ENCODE measurements around the gene CLASRP. TPM values are rescaled to one million over a fixed set of nuclear protein-coding genes. Genes with fewer than 3 reads are reported as not detected.

Gene CLASRP
- polyA plus RNA-seq, 2 of the 4 experiments (the other 2 are of a cell fraction), result 39.0 to 86.4 TPM

GRCh38 chr19:45045671-45046353 lies 7.0 kb downstream of the CLASRP start (continued):
- TF ChIP-seq CHD4 (IDR thresholded peaks at IDR 0.05; ENCODE audit: borderline replicate concordance), result no peak
- TF ChIP-seq RFX5 (IDR thresholded peaks at IDR 0.05), result no peak
- TF ChIP-seq TP53 (CRISPR knock-in tag; IDR thresholded peaks at IDR 0.05), result no peak
- no peak for TF ChIP-seq CBX8 (IDR thresholded peaks at IDR 0.05)
- TF ChIP-seq GATA3 (IDR thresholded peaks at IDR 0.05; ENCODE audit: borderline replicate concordance), result no peak

DNA sequence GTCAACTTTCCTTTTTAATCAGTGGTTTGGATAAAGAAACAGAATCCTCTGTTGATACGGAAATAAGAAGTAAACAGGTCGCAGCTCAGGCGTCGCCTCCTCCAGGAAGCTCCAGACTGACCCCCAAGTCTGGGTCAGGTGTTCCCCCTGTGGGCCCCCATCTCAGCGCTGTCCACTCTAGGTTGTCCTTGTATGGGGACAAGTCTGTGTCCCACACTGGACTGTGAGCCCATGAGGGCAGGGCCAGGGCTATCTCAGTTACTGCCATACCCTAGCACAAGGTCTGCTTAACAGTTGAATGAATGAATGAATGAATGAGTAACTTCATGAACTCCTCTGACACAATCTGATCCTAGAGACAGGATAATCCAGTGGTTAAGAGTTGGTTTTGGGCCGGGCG lies 7.5 kb downstream of the CLASRP start:
- FAIRE-seq (no peak), ATAC-seq (0 out of 6 replicates have a peak, but pooled peaks of 1 of the 2 experiments have one; percentile 11), DNase-seq (ENCODE audit: low read depth in 1 of 2, low spot score in 1 of 2) (no peak)
- CTCF ChIA-PET, result interaction anchor here (0.9 to 10.8 kb wide), 4 partner anchors 8 to 476 kb away, joined by 3 to 152 read pairs (median 4); no protein-coding TSS in a partner anchor
- TF ChIP-seq FOXS1 (CRISPR knock-in tag; IDR thresholded peaks at IDR 0.05), result no peak
- TF ChIP-seq PHF8 (IDR thresholded peaks at IDR 0.05; ENCODE audit: borderline replicate concordance, low read depth), result no peak
- TF ChIP-seq ESRRA (IDR thresholded peaks at IDR 0.05; ENCODE audit: borderline replicate concordance, low read length), result no peak
- 0 out of 3 replicates have a peak, but pooled peaks cover 6% of the 10 kb centered on the region for H3K4me1 ChIP-seq
- no peak overlapping the region for H3K4me3 ChIP-seq
- H3K27ac ChIP-seq, result no peak overlapping the region
- no peaks in the 10 kb centered on the region for H3K9me3 ChIP-seq
- no peak overlapping the region for H3K4me2 ChIP-seq
- WGBS (ENCODE audit: missing lambda C conversion rate), result 92% methylated on average over 7 of the region's 7 CpGs
- POLR2A ChIA-PET, result no interaction called here

GRCh38 chr19:45047188-45047797 lies 8.4 kb downstream of the CLASRP start:
- H3K4me1 ChIP-seq, result 0 out of 3 replicates have a peak, but pooled peaks cover 6% of the 10 kb centered on the region
- WGBS (ENCODE audit: missing lambda C conversion rate), result 84% methylated on average over 7 of the region's 7 CpGs
- no peak overlapping the region for H3K4me3 ChIP-seq
- TF ChIP-seq BCL3 (IDR thresholded peaks at IDR 0.05) (no peak), MAZ (IDR thresholded peaks at IDR 0.05; ENCODE audit: borderline replicate concordance, low read depth, low read length) (no peak), RNF2 (IDR thresholded peaks at IDR 0.05; ENCODE audit: borderline replicate concordance, low read depth) (no peak), HOXA7 (CRISPR knock-in tag; IDR thresholded peaks at IDR 0.05) (no peak), KDM5A (IDR thresholded peaks at IDR 0.05) (no peak), SREBF2 (IDR thresholded peaks at IDR 0.05) (no peak), ELK1 (IDR thresholded peaks at IDR 0.05; ENCODE audit: low read depth, low read length) (no peak), PBX3 (IDR thresholded peaks at IDR 0.05) (no peak), HMGXB4 (CRISPR knock-in tag; IDR thresholded peaks at IDR 0.05; ENCODE audit: borderline replicate concordance) (no peak), JUN (IDR thresholded peaks at IDR 0.05) (no peak), RARB (CRISPR knock-in tag; IDR thresholded peaks at IDR 0.05) (no peak), HDAC2 (IDR thresholded peaks at IDR 0.05) (no peak), POLR2AphosphoS2 (conservative IDR thresholded peaks at IDR 0.05; ENCODE audit: low read length) (no peak), CEBPB (IDR thresholded peaks at IDR 0.05) (no peak), RAD21 (conservative IDR thresholded peaks at IDR 0.05 in 1 of 2, IDR thresholded peaks at IDR 0.05 in 1 of 2) (no peak)
- TF ChIP-seq, protein P1, sequence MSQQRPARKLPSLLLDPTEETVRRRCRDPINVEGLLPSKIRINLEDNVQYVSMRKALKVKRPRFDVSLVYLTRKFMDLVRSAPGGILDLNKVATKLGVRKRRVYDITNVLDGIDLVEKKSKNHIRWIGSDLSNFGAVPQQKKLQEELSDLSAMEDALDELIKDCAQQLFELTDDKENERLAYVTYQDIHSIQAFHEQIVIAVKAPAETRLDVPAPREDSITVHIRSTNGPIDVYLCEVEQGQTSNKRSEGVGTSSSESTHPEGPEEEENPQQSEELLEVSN (IDR thresholded peaks at IDR 0.05; ENCODE audit: borderline replicate concordance, low read depth), result no peak
- DNase-seq (ENCODE audit: low read depth in 1 of 2, low spot score in 1 of 2), result no peak
- no peak overlapping the region for H3K4me2 ChIP-seq
- POLR2A ChIA-PET, result no interaction called here
- CTCF ChIA-PET, result interaction anchor here (0.7 to 10.8 kb wide), 4 partner anchors 13 to 477 kb away, joined by 3 to 152 read pairs (median 3); no protein-coding TSS in a partner anchor
- no peak for FAIRE-seq
- ATAC-seq, result no peak
- no peaks in the 10 kb centered on the region for H3K9me3 ChIP-seq
- H3K27ac ChIP-seq, result no peak overlapping the region

Data from A549 (cell line).